GM13976 (cell line): ENCODE measurements around the gene PHYHIPL.

ENCODE experiments used
- DNase-seq: peaks from one replicate; pipeline ENCODE4 v3.0.0; 2012; ENCODE audit warnings: low spot score
- CTCF ChIP-seq: IDR thresholded peaks from 2 replicates; pipeline ENCODE4 v1.5.1; 2012; ENCODE audit warnings: borderline replicate concordance, mild to moderate bottlenecking; ENCODE audit not compliant: insufficient read depth; ENCODE audit errors: extremely low read depth, missing control alignments, control extremely low read depth
- in situ Hi-C: fragments of 300-500 bp; cut with MboI; formaldehyde crosslinking; loops from one replicate; pipeline ENCODE4 v1.12.0; 2022; ENCODE audit warnings: low sequenced_read_pairs, mixed read lengths, inconsistent platforms; ENCODE audit not compliant: unreplicated experiment

PHYHIPL gene

DNA sequence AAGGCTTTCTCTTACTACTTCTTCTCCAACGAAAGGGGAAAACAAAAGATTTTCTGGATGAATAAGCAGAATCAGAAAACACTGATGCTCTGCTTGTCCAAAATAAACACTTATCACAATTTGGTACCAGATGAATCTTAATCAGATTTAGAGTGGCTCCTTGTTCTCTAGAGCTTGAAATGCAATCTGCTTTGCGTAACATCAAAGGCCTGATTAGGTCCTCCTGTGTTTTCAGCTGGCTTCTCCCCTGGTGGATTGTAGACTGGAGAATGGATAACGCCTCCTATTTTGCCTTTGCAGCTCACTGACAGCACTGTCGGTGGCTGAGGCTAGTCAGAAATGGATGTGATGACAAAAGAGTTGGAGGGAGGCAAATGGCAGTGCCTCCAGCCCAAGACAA is 94.7 kb downstream of the PHYHIPL start:
- TF ChIP-seq CTCF = no peak
- no peak for DNase-seq

DNA sequence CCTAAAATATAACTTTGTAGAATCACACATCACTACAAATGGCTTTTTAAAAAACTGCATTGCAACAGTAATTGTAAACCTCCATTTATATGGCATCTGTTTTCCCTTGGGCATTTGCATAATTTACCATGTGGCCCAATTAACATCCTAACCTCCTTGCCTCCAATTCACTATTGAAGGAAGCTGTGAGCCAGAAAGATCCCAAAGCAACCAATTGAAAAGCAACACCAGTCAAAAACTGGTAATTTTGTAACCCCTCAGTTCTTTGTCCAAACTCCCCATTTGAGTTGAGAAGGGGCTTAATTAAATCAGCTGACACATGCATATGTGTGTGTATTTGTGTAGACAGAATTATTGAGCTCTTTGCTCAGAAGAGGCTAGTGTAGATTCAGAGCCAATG is 95.6 kb downstream of the PHYHIPL start:
- in situ Hi-C loops = no loop called here

More for the DNA sequence above, 94.7 kb downstream of the PHYHIPL start:
- in situ Hi-C loops = no loop called here

DNA sequence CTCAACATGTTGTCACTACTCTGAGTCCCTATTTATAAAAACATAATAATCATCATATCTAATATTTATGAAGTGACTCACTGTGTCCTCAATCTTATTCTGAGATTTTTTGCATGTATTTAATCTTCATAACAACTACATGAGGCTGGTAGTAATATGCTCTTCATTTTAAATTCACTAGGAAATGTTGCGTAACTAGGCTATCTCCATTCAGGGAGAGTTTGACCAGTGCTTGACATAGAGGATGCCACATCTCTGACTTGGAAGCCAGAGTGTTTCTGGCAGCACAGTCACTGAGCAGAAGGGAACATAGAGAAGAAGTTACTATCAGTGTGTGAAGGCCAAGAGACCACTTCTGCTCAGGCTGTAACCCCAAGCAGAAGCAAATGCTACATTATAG is 97.0 kb downstream of the PHYHIPL start:
- no peak for DNase-seq
- no peak for TF ChIP-seq CTCF
- in situ Hi-C loops = no loop called here

More for the DNA sequence above, 95.6 kb downstream of the PHYHIPL start:
- TF ChIP-seq CTCF = no peak
- DNase-seq = no peak

DNA sequence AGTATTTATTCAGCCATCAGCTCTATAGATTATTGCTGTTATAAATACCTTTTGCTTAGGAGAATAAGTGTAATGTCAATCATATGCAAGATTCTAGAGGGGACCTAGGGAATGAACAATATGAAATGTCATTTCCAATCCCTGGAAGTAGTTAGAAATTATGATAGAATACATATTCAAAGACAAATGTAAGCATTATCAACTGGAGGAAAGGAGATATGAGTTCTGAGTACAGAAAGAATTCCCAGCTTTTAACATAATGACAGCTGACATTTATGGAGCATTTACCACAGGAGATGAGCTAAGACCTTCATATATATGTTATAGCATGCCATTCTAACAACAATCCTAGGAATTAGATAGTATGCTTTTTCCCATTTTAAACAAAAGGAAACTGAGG is 99.7 kb downstream of the PHYHIPL start:
- in situ Hi-C loops = no loop called here
- no peak for DNase-seq
- TF ChIP-seq CTCF = no peak

- DNase-seq = no peak
- in situ Hi-C loops = no loop called here
- no peak for TF ChIP-seq CTCF
These were observed 100.5 kb downstream of the PHYHIPL start for GRCh38 chr10:59276919-59277318.

GRCh38 chr10:59279476-59279875 is 103.0 kb downstream of the PHYHIPL start:
- DNase-seq = no peak
- in situ Hi-C loops = no loop called here
- TF ChIP-seq CTCF = no peak

GRCh38 chr10:59279991-59280505 is 103.6 kb downstream of the PHYHIPL start:
- in situ Hi-C loops = no loop called here
- no peak for TF ChIP-seq CTCF
- DNase-seq = no peak
